ENCODE results near the gene TMEM161A. TPM values are rescaled to one million over a fixed set of nuclear protein-coding genes. Genes with fewer than 3 reads are reported as not detected.

TMEM161A gene
- total and polyA plus RNA-seq, 11 donors, result 12.3 to 29.7 (median 22.1) TPM

GRCh38 chr19:19101540-19101939 is 36.7 kb downstream of the TMEM161A start:
- Histone ChIP-seq H3K9me3 (no peaks in the 10 kb centered on the region), H3K36me3 (peaks cover 0 to 32% (median 18%) of the 10 kb centered on the region in 9 donors), H3K27me3 (no peaks in the 10 kb centered on the region), H3K4me1 (peaks cover 0 to 14% (median 0%) of the 10 kb centered on the region in 12 donors), H3K4me3 (no peak overlapping the region), H3K27ac (no peak overlapping the region)
- DNase-seq (peak in 1 of 5 donors; percentile 9), ATAC-seq (no peak)
- no peak for TF ChIP-seq CTCF (IDR thresholded peaks at IDR 0.05)
- TF ChIP-seq POLR2A (IDR thresholded peaks at IDR 0.05), result no peak
- intact Hi-C loops (cut with DNase I), result no loop called here
- 81 to 97% (median 93%) methylated on average over 5 to 8 of the region's 8 CpGs for WGBS, 4 donors

- no peak overlapping the region for H3K27ac ChIP-seq
- intact Hi-C loops (cut with DNase I), result no loop called here
- ATAC-seq (peak in 3 of 4 donors; percentile 66 to 74 (median 70)), DNase-seq (peak in 1 of 5 donors; percentile 45)
- H3K27me3 ChIP-seq, result no peaks in the 10 kb centered on the region
- no peaks in the 10 kb centered on the region for H3K9me3 ChIP-seq
- no peak for TF ChIP-seq POLR2A (IDR thresholded peaks at IDR 0.05)
- TF ChIP-seq CTCF (IDR thresholded peaks at IDR 0.05), result no peak
- H3K4me3 ChIP-seq, result no peak overlapping the region
- H3K36me3 ChIP-seq, result peaks cover 0 to 32% (median 18%) of the 10 kb centered on the region in 9 donors
- peaks cover 0 to 4% (median 0%) of the 10 kb centered on the region in 12 donors for H3K4me1 ChIP-seq
- WGBS, 4 donors, result 81 to 86% (median 84%) methylated on average over 18 of the region's 18 CpGs
Measured at GRCh38 chr19:19098703-19099632, 39.3 kb downstream of the TMEM161A start.

- no peaks in the 10 kb centered on the region for H3K9me3 ChIP-seq
- TF ChIP-seq POLR2A (IDR thresholded peaks at IDR 0.05), result no peak
- no peak for TF ChIP-seq CTCF (IDR thresholded peaks at IDR 0.05)
- H3K4me1 ChIP-seq, result peaks cover 0 to 4% (median 0%) of the 10 kb centered on the region in 12 donors
- H3K4me3 ChIP-seq, result no peak overlapping the region
- no peaks in the 10 kb centered on the region for H3K27me3 ChIP-seq
- no peak for ATAC-seq
- DNase-seq, result no peak
- intact Hi-C loops (cut with DNase I), result no loop called here
- no peak overlapping the region for H3K27ac ChIP-seq
- H3K36me3 ChIP-seq, result peaks cover 0 to 32% (median 18%) of the 10 kb centered on the region in 9 donors
- WGBS, 4 donors, result 88 to 93% (median 90%) methylated on average over 9 of the region's 9 CpGs
Measured at GRCh38 chr19:19098084-19098702, 40.1 kb downstream of the TMEM161A start.

Data from heart left ventricle (tissue), 16 donors.